Stimulated activated CD8-positive, alpha-beta memory T cell treated with anti-CD3 and anti-CD28 coated beads, Interleukin-7, amount 100 ng/mL, for 24 hours (primary cell): ENCODE results near the gene TFAM.

Experiments used
- DNase-seq: peaks from one replicate; pipeline ENCODE4 v3.0.0-alpha.2; 2020; ENCODE audit warnings: low read depth

The TFAM gene

DNA sequence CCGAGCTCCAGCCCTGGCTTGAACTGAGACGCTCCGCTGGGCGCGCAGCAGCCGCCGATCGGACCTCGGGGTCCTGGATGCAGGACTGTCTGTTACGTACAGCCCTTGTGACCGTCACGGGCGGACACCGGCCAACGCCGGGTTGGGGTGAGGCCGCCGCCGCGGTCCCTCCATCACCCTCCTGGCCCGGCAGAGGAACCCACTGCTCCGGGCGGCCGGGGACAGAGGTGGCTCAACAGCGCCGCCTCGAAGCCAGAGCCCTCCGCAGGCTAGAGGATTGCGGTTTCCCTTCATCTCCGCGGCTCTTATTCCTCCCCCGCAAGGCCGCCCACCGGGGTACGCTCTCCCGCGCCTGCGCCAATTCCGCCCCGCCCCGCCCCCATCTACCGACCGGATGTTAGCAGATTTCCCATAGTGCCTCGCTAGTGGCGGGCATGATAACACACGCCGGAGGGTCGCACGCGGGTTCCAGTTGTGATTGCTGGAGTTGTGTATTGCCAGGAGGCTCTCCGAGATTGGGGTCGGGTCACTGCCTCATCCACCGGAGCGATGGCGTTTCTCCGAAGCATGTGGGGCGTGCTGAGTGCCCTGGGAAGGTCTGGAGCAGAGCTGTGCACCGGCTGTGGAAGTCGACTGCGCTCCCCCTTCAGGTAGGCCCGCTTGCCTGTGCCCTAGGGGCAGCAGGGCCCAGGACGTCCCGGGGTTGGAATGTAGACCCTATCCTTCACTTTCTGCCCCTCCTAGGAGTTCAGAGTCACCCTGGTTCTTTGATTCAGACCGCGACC lies at the start of gene TFAM:
Gene TFAM (plus strand): TSS at position 412 of the 785 bp plus-strand sequence. CDS start 138 bp downstream, at position 550.
- peak; percentile 97 for DNase-seq

DNA sequence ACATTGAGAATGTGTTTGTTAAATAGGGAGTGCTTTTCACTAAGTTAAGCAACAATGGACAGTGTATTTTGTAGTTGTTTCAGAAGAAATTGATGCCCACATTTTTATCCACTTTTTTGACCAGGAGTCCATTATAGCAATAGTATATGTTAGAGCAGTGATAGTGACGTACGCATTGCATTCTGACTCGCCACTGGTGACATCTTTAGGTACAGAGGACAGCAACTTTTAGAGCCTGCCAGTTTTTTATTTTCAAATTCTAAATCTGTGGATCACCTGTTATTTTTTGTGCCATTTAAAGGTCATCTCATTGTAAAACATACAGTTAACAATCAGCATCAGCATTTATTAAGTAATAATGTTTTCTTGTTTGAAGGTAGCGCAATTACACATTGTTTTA lies 49.0 kb upstream of the TFAM start:
- no peak for DNase-seq

DNA sequence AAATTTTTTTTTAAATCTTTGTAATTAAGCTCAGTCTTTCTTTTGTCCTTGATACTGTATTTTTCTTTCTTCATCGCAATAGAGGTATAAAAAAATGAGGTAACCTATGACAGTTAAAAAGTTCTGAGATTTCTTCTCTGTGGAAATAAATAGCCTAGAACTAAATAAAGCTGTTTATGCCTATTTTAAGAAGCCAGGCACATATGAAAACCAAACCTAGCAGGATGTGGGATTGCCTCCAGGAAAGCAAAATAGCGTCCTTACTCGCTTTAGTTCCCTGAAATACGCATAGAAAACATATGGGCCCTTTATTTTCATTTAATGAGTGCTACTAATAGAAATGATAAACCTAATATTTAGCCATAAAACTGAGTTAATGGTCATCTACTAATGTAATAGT lies 43.8 kb upstream of the TFAM start:
- DNase-seq: no peak

DNA sequence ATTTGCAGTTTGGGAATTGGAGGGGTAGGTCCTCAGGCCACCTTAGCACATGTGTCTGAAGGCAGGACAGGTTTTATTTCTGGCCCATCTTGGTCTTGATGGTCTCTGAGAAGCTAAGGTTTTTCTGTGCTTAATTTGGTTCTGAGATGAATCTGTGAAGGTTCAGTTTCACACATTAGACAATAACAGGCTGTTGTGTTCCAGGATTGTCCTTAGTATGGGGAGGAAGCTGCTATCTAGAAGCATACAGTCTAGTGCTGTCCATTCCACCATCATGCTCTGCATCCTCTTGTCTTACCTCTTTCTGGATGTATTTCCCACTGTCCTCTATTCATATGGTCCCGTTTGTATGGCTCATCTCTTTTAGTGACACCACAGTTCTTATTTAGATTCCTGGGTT lies 43.3 kb upstream of the TFAM start:
- no peak for DNase-seq

DNA sequence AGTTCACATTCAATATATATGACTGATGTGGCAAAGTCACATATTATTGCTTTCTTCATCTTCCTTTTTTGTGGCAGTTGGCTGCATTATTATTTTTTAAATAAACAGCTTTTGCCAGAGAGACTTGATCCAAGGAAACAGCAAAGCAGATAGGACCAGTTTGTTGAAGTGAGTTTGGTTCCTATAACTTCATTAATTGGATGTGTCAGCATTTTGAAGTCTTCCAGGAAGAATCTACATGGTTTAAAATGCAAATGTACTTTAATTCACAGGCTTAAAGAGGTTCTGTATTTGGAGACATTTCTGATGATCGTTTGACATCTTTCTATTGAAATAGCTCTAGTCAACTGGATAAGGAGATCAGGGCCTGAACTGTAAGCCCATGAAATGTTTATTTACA lies 37.2 kb upstream of the TFAM start:
- no peak for DNase-seq

DNA sequence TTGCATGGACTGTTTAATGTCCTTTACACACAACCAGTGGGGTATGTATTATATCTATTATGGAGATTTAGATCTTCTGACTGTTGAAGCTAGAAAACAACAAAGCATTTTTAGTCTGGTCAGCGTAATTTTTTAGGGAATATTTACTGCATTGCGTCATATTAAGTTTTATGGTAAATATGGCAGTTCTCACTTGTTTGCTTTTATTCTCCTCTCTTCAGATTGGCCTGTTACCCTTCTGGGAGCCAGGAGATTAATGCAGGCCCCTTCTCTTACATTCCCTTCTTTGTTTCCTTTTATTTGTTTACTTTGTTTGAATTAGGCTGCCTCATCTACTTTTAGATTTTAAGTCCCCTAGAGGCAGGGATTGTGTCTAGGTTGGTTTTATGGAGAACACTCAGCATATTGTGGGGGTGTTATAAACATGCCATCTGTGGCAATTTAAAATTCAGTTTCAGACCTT lies 36.6 kb upstream of the TFAM start:
- DNase-seq: no peak

DNA sequence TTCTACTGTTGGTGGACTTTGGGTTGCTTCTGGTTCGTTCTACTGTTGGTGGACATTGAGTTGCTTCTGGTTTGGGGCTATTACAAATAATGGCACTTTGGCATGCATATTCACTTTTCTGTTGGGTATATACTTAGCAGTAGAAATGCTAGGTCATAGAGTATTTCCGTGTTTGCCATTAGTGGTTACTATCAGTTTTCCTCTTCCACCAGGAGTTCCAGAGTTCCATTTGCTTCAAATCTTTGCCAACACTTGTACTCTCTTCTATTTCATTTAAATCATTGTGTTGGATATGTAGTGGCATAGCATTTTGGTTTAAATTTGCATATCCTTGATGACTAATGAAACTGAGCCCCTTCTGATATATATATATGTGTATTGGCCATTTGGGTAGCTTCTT lies 35.2 kb upstream of the TFAM start:
- DNase-seq: no peak

DNA sequence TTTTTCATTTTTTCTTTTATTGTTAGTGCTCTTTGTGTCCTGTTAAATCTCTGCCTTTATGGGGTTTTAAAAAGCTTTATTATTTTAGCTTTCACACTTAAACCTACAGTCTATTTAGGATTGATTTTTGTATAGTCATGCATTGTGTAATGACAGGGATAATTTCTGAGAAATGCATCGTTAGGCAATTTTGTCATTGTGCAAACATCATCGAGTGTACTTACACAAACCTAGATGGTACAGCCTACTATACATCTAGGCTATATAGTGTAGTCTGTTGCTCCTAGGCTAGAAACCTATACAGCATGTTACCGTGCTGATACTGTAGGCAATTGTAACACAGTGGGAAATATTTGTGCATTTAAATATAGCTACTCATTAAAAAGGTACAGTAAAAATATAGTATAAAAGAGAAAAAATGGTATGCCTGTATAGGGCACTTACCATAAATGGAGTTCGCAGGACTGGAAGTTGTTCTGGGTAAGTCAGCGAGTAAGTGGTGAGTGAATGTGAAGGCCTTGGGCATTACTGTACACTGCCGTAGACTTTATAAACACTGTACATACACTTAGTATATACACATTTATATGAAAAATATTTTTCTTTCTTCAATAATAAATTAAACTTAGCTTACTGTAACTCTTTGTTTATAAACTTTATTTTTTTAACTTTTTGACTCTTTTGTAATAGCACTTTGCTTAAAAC lies 34.4 kb upstream of the TFAM start:
- DNase-seq: no peak

DNA sequence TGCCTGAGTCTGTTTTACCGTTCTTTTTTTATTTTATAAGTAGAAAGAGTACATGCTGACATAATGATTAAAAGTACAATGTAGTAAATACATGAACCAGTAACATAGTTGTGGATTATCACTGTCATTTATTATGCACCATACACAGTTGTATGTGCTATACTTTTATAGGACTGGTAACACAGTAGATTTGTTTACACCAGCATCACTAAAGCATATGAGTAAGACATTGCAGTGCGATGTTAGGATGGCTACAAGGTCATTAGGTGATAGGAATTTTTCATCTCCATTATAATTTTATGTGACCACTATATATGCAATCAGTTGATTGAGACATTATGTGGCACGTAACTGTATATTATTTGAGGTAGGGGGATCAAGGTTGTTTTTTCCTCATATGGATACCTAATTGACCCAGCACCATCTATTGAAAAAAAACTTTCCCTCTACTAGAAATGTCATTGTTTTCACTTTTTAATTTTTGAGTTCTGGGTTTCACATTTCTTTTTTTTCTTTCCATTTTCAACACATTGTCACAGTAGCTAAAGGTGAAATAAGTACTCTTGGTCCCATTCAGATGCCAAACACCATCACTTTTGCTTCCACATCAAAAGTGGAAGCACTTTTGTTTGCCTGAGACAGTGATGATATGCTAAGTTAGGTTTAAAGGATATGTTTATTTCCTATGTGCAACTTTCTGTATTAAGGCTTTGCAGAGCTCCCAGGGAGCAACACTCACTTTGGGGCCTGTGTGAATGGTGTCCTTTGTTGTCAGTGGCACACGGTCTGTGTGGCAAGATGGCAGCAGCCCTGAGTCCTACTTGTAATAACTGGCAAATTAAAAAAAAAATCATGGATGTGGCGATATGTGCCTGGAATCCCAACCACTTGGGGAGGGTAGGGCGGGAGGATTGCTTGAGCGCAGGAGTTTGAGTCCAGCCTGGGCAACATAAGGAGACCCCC lies 33.3 kb upstream of the TFAM start:
- DNase-seq: no peak

DNA sequence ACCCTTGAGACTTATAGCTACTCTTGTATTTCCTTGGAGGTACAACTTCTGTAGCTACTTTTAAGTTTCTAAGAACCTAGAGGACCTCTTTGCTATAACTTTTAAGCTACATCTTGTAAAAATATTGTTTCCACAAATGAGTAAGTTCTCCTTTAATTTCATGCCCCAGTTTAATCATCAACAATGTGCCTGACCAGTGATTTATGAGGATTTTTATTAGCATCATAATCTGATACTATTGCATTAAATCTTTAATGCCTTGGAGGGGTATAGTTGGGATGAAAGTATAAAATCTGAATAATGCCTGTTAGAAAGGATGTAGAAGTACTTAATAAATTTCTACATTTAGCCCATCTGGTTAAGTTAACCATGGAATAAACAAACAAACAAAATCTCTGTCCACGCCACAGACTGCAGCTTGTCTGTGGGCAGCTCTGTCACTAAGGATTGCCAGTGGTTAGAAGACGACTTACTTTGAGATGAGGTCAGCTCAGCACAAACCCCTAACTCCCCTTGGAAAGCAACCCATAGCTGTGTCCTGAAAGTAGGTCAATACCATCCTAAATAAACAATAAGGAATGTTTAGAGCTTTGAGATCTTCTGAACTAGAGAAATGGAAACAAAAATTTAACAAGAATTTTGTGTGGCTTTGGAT lies 32.1 kb upstream of the TFAM start:
- DNase-seq: no peak

DNA sequence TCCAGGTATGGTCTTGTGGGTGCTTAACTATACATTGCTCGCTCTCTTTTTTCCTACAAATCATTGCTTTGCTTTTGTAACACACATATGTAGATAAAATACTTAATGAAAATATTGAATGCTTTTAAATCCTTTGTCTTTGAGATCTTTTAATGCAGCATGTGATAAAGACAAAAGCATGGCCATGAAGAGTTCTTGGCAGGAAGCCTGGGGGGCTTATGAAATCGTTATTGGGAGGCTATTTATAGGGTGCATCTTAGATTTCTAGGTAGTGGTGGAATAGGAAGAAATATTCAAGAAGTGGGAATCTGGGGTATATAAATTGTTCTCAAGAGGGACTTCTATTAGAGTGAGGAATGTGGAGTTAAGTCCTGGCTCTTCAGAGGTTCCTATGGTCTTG lies 28.5 kb upstream of the TFAM start:
- no peak for DNase-seq

DNA sequence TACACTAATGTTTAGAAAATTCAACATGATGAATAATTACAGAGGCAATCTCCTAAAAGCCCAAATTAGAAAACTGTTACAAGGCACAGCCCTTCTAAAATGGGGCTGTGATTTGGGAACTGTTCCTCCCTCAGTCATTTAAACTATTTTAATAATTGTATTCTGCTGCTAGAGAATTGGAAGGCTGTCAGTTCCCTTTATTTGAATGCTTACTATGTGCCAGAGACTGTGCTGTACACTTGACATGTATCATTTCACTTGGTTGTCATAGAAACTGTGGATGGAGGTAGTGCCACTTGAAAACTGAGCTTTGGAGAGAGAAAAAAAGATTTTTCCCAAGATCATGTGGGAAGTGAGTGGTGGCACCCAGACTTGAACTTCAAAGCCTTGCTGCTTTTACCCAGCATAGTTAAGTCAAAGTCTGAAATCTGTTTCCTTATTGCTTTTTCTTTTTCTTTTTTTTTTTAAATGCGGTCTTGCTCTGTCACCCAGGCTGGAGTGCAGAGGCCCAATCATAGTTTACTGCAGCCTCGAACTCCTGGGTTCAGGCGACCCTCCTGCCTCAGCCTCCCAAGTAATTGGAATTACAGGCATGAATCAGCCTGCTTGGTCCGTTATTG lies 26.8 kb upstream of the TFAM start:
- DNase-seq: no peak

DNA sequence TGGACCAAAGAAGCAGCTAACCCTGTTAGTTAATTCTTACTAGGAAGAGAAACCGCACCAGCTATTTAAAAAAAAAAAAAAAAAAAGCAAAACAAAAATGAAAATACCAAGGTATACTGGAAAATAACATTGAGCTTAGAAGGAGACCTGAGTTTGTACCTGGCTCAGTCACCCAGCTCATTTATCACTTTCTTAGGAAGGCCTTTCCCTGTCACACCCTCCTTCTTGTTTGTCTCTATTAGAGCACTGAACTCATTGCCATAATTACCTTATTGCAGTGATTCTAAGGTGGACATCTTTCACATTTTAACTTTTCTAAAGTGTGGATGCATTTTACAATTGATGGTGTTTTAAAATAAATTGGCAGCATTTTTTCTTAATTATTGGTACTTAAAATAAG lies 26.3 kb upstream of the TFAM start:
- DNase-seq: no peak

DNA sequence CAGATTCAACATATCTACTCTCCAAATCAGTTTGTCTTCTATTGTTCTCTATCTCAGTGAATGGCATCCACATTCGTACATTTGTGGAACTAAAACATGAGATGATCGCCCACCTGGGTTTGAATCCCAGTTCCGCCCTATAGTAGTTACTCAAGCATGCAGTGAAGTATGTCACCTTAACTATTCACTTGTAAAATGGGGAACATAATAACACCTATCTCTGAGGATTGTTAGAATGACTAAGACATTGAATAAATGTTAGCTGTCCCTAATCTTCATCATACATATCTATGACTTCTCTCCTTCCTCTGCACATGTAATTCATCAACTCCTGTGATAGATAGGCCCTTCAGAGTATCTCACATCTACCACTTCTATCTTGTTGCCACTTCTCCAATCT lies 25.7 kb upstream of the TFAM start:
- DNase-seq: no peak

DNA sequence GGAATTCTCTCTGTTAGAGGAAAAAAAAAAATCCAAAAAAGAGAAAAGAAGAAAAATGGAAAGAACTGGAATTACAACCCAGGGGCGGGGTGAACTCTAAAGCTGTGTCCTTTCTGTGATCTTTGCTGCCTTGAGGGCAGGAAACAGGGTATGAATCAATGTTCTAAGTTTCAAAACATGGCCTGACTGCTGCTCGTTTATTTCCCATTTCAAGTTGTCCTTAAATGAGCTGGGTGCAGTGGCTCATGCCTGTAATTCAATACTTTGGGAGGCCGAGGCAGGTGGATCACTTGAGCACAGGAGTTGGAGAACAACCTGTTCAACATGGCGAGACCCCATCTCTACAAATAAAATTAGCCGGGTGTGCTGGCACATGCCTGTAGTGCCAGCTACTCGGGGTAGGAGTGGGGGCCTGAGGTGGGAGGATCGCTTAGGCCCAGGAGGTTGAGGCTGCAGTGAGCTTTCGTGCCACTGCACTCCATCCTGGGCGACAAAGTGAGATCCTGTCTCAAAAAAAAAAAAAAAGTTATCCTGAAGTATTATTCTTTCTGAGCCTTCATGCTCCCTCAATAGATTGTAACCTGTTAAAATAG lies 24.7 kb upstream of the TFAM start:
- no peak for DNase-seq

DNA sequence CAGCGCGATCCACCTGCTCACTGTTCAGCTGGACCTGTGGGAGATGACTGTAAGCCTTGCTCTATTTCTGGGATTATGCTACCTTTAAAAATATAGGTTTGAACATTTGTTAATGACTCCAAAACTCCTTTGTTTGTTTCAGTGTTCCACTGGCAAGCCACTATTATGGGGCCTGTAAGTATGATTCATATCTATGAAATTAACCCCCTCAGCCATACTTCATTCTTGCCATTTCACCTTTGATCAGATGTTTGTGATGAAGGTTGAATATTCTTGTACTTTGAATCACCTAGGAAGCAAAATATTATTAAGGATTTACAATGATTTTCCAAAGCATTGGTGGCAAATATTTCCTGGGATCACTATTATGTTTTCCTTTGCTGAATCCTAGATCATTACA lies 23.9 kb upstream of the TFAM start:
- DNase-seq: no peak

DNA sequence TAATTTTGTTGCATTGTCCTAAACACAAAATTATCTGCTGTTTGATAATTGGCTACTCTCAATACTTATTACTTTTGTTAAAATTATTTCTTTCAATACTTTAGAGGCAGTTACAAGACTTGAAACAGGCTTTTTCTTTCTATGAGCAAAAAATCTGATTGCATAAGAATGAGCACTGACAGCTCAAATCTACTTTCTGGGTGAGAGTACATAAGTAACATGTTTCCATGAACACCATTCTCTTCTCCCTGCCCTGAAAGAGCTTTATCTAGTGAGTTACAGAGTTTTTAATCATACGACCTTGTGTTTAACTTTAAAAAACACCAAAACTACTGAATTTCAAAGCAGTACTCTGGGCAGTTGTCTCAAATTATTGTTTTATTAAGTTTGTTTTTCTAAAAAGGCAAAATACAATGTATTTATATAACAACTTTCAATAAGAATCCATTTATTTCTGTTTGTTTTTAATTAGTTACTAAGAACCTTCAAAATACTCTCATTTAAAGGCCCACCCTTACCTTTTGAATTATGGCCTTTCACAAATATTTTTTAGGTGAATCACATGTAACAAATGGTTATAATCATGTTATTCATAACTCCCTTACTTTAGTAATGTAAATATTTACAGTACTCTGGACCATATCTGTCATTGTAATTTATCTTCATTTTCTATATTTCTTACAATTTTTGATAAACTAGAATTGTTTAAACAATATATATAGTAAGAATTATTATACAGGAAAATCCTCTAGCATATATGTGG lies 23.0 kb upstream of the TFAM start:
- DNase-seq: no peak

DNA sequence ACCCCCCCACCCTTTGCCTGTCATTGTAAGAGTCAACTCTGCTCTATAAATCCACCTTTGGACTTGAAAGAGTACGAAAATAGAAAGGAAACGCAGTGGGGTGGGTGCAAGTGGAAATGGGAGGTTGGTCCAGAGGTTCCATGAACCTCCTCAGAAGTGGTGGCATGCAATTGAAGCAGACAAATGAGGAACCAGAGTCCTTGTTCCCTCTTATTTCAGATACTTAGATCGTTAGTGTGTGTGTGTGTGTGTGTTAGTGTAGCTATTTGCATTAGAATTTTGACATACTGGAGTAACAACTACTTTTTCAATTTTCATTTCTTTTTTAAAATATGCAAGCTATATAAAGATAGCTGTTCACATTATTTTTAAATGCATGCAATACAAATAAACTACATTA lies 18.1 kb upstream of the TFAM start:
- DNase-seq: no peak

DNA sequence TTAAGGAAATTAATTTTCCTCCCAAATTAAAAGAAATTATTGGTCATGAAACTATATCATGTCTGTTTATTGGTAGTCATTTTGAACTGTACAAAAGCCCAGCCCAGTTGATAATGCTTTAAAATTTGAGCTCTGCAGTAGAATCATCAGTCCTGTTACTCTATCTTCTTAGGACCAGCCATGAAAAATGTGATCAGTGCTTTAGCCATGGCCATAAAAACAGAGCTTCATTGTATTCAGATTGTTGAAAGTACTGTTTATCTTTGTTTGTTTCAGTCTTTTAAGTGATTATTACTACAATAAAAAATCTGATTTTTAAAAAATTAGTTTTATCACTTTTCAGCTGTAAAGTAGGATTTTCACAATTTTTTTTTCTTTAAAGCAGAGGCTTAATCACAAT lies 13.7 kb upstream of the TFAM start:
- no peak for DNase-seq
